B cell (primary cell): Measurements from ENCODE around the gene ADGRD2. TPM values are rescaled to one million over a fixed set of nuclear protein-coding genes. Genes with fewer than 3 reads are reported as not detected.

ENCODE experiments used
- ATAC-seq: fragments of 200-7000 bp; cut with Tn5 transposase; one replicate; pipeline ENCODE4 v1.10.0; 2021; ENCODE audit warnings: low read depth, mild to moderate bottlenecking, moderate number of reproducible peaks, moderate library complexity
- CTCF ChIA-PET: fragments of 350-600 bp; sonication (Branson Sonifier 250); formaldehyde crosslinking; loops from one replicate; lab custom pipeline; 2021; ENCODE audit warnings: antibody characterized with exemption, inconsistent platforms; lab: Charles Lee
- POLR2A ChIA-PET: fragments of 350-600 bp; sonication (Branson Sonifier 250); formaldehyde crosslinking; loops from one replicate; lab custom pipeline; 2021; ENCODE audit warnings: antibody characterized with exemption; lab: Charles Lee
- DNase-seq: peaks from one replicate; pipeline ENCODE4 v3.0.0; 2013
- H2AFZ ChIP-seq: 2 replicates; pipeline ENCODE4 v1.6.1; 2012; ENCODE audit warnings: mild to moderate bottlenecking, low read depth, low read length; ENCODE audit not compliant: insufficient read depth, poor library complexity, severe bottlenecking
- H3K27ac ChIP-seq, 2 donors: 1 replicate in 1 of 2; 2 replicates in 1 of 2; pipeline ENCODE4 v1.5.1; 2012 to 2013; ENCODE audit warnings: low read length in 2 of 2, mild to moderate bottlenecking in 2 of 2, moderate library complexity in 1 of 2
- H3K27me3 ChIP-seq, 4 experiments: fragments of 200-600 bp in 1 of 4; sonication (generic) in 1 of 4; replicated peaks in 1 of 4; 1 replicate in 2 of 4; 2 replicates in 2 of 4; pipeline versions ENCODE4 v1.6.1 to v1.7.0; 2013 to 2016; ENCODE audit warnings: low read length in 3 of 4, mild to moderate bottlenecking in 2 of 4, mixed read lengths in 1 of 4, moderate library complexity in 1 of 4; ENCODE audit not compliant: insufficient read depth in 4 of 4, control insufficient read depth in 3 of 4; ENCODE audit errors: control extremely low read depth in 1 of 4
- H3K36me3 ChIP-seq, 2 experiments: replicated peaks in 1 of 2; 1 replicate in 1 of 2; 2 replicates in 1 of 2; pipeline versions ENCODE4 v1.6.1 to v1.7.1; 2013; ENCODE audit warnings: low read length in 1 of 2; ENCODE audit not compliant: insufficient read depth in 2 of 2, control insufficient read depth in 1 of 2; ENCODE audit errors: control extremely low read depth in 1 of 2, extremely low read depth in 1 of 2
- H3K4me1 ChIP-seq, 2 donors: fragments of 200-600 bp in 1 of 2; sonication (generic) in 1 of 2; 1 replicate in 1 of 2; 2 replicates in 1 of 2; pipeline versions ENCODE4 v1.5.1 to v1.6.1; 2013 to 2017; ENCODE audit warnings: low read length in 2 of 2; ENCODE audit not compliant: control insufficient read depth in 2 of 2, insufficient read depth in 2 of 2
- H3K4me2 ChIP-seq: replicated peaks from 2 replicates; pipeline ENCODE3; 2012; ENCODE audit warnings: mild to moderate bottlenecking, low read depth, low read length; ENCODE audit not compliant: poor library complexity, severe bottlenecking
- H3K4me3 ChIP-seq, 5 experiments: fragments of 200-600 bp in 1 of 5; sonication (generic) in 1 of 5; 1 replicate in 3 of 5; 2 replicates in 2 of 5; pipeline versions ENCODE4 v1.5.1 to v1.7.0; 2011 to 2016; ENCODE audit warnings: low read length in 4 of 5, mild to moderate bottlenecking in 4 of 5, low read depth in 2 of 5, control low read depth in 1 of 5, moderate library complexity in 1 of 5; ENCODE audit not compliant: insufficient read depth in 1 of 5; ENCODE audit errors: control extremely low read depth in 1 of 5, extremely low read depth in 1 of 5
- H3K79me2 ChIP-seq: fragments of 200-600 bp; sonication (generic); one replicate; pipeline ENCODE4 v1.6.0; 2016; ENCODE audit warnings: low read length; ENCODE audit not compliant: control insufficient read depth, insufficient read depth
- H3K9ac ChIP-seq: fragments of 200-600 bp; sonication (generic); 2 replicates; pipeline ENCODE4 v1.6.1; 2017; ENCODE audit warnings: mild to moderate bottlenecking, low read length, moderate library complexity
- H3K9me3 ChIP-seq, 3 donors: one replicate each; pipeline versions ENCODE4 v1.6.1 to v1.7.1; 2013; ENCODE audit warnings: low read length in 2 of 3; ENCODE audit not compliant: control insufficient read depth in 2 of 3, insufficient read depth in 1 of 3; ENCODE audit errors: control extremely low read depth in 1 of 3
- H4K20me1 ChIP-seq: 2 replicates; pipeline ENCODE4 v1.6.0; 2012; ENCODE audit warnings: mild to moderate bottlenecking, low read length; ENCODE audit not compliant: insufficient read depth, control insufficient read depth, poor library complexity, severe bottlenecking
- H3K27ac Mint-ChIP-seq: one replicate; pipeline ENCODE4 v1.8.0; 2021; ENCODE audit warnings: mixed read lengths
- H3K27me3 Mint-ChIP-seq: one replicate; pipeline ENCODE4 v1.8.0; 2021; ENCODE audit warnings: mixed read lengths
- H3K4me1 Mint-ChIP-seq: one replicate; pipeline ENCODE4 v1.8.0; 2021; ENCODE audit warnings: mixed read lengths
- H3K4me3 Mint-ChIP-seq: one replicate; pipeline ENCODE4 v1.8.0; 2021; ENCODE audit warnings: mixed read lengths
- H3K9me3 Mint-ChIP-seq: one replicate; pipeline ENCODE4 v1.8.0; 2022; ENCODE audit warnings: mixed read lengths; ENCODE audit not compliant: insufficient read depth
- EZH2 ChIP-seq: IDR thresholded peaks from 2 replicates; pipeline ENCODE4 v1.6.1; 2012; ENCODE audit warnings: borderline replicate concordance, low read depth, mild to moderate bottlenecking, moderate library complexity, low read length; ENCODE audit not compliant: insufficient read depth, poor library complexity, severe bottlenecking
- WGBS: methylation state at CpG from one replicate; pipeline ENCODE4 v1.1.5; 2013; ENCODE audit warnings: missing lambda C conversion rate; ENCODE audit not compliant: insufficient coverage; 5-methylcytosine and 5-hydroxymethylcytosine counted together
- intact Hi-C: fragments of 100-400 bp; cut with micrococcal nuclease; formaldehyde crosslinking; loops from one replicate; pipeline ENCODE4 v1.10.0; 2022
- polyA plus RNA-seq: library from polyadenylated mRNA; depleted of rRNA; stranded (reverse); fragments of >200 nt; gene quantifications from 2 replicates; pipeline ENCODE4 v1.2.3, GENCODE V29; 2012
- total RNA-seq, 2 donors: library from RNA; stranded (reverse); fragments of 120-200 nt in 1 of 2; gene quantifications; 1 replicate in 1 of 2; 2 replicates in 1 of 2; pipeline versions ENCODE4 v1.2.3 to v1.2.4, GENCODE V29; 2013 to 2022
- TF ChIP-seq, protein P1 (sequence below): fragments of 200-600 bp; IDR thresholded peaks from one replicate; pipeline ENCODE4 v1.8.0; 2022; ENCODE audit warnings: antibody characterized with exemption, mild to moderate bottlenecking

Gene ADGRD2
- total and polyA plus RNA-seq, 2 donors (not counting 1 experiment from before 2014, with no cell fraction given), result not detected

DNA sequence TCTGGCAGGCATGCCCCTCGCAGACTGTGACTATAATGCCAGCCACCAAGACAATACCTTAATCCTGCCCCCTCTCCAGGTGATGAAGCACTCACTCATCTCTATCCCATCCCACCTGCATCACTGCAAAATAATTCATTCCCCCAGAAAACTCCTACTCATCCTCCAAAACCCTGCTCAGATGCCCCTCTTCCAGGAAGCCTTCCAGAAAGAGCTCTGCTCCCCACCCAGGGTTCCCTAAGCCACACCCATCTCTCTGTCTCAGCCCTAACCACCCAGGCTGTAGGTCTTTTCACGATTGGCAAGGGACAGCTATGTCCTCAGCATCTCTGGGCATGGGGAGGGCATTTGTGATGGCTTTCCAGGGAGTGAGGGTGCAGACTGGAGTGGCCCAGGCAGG, 39.8 kb downstream of the ADGRD2 start:
- 88% methylated on average over 2 of the region's 2 CpGs for WGBS
- POLR2A ChIA-PET, result no interaction called here

DNA sequence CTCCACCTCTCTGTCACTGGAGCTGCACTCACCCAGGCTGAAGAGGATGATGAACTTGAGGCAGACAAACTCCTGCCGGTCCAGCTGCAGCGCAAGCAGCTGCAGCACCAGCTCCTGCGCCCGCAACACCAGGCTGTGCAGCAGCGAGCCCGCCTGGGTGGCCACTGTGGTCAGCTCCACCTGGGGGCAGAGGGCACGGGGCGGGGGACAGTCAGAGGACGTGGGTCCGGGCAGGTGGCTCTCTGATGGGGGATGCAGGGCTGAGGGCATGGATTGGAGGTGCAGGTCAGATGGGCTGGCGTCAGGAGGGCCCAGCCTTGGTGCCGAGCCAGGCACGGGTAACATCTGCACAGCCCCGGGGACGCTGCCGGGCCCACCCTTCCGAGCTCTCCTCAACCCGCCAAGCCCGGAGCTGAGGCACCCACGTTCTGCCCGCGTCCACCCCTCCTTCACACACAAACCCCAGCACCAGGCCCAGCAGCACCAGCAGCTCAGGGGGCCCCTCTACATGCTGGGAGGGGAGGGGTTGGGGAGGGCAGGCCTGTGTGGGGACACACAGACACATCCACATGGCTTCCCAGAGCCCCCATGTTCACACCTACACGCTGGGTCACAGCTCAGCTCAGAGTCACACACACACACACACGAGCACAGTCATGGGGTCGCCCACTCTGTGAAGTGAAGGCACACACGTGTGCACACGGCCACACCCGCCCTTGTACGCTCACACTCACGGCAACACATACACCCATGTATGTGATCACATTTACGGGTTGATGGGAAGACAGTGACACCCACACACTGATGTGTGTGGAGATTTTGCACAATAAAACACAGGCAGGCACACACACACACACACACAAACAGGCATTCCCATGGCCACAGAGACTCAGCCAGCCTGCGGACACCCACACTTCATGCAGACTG, 41.1 kb downstream of the ADGRD2 start:
- peaks cover 4% of the 10 kb centered on the region for H3K4me1 Mint-ChIP-seq
- no peaks in the 10 kb centered on the region for H3K9me3 Mint-ChIP-seq
- no peak overlapping the region for H3K4me3 ChIP-seq
- no peak for TF ChIP-seq EZH2
- TF ChIP-seq, protein P1, sequence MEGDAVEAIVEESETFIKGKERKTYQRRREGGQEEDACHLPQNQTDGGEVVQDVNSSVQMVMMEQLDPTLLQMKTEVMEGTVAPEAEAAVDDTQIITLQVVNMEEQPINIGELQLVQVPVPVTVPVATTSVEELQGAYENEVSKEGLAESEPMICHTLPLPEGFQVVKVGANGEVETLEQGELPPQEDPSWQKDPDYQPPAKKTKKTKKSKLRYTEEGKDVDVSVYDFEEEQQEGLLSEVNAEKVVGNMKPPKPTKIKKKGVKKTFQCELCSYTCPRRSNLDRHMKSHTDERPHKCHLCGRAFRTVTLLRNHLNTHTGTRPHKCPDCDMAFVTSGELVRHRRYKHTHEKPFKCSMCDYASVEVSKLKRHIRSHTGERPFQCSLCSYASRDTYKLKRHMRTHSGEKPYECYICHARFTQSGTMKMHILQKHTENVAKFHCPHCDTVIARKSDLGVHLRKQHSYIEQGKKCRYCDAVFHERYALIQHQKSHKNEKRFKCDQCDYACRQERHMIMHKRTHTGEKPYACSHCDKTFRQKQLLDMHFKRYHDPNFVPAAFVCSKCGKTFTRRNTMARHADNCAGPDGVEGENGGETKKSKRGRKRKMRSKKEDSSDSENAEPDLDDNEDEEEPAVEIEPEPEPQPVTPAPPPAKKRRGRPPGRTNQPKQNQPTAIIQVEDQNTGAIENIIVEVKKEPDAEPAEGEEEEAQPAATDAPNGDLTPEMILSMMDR, result no peak
- H3K4me1 ChIP-seq, result peaks cover 0 to 6% of the 10 kb centered on the region in 2 donors
- intact Hi-C loops, result no loop called here
- no peak overlapping the region for H3K4me3 Mint-ChIP-seq
- no peaks in the 10 kb centered on the region for H4K20me1 ChIP-seq
- H3K9ac ChIP-seq, result no peak overlapping the region
- peaks cover 18% of the 10 kb centered on the region for H3K27me3 Mint-ChIP-seq
- no peaks in the 10 kb centered on the region for H3K36me3 ChIP-seq
- H3K9me3 ChIP-seq, result peaks cover 0 to 4% (median 0%) of the 10 kb centered on the region in 3 donors
- CTCF ChIA-PET, result no interaction called here
- no peaks in the 10 kb centered on the region for H3K27me3 ChIP-seq
- 94% methylated on average over 23 of the region's 32 CpGs for WGBS
- POLR2A ChIA-PET, result no interaction called here
- no peak overlapping the region for H3K4me2 ChIP-seq
- no peaks in the 10 kb centered on the region for H3K79me2 ChIP-seq
- no peak overlapping the region for H2AFZ ChIP-seq
- ATAC-seq (no peak), DNase-seq (no peak)
- no peak overlapping the region for H3K27ac ChIP-seq
- no peak overlapping the region for H3K27ac Mint-ChIP-seq

More for the DNA sequence above, 39.8 kb downstream of the ADGRD2 start:
- Histone ChIP-seq H4K20me1 (no peaks in the 10 kb centered on the region), H3K4me2 (no peak overlapping the region), H3K4me3 (no peak overlapping the region), H3K27me3 (no peaks in the 10 kb centered on the region), H2AFZ (no peak overlapping the region), H3K79me2 (no peaks in the 10 kb centered on the region), H3K4me1 (no peaks in the 10 kb centered on the region), H3K27ac (no peak overlapping the region), H3K9me3 (peaks cover 0 to 4% (median 0%) of the 10 kb centered on the region in 3 donors), H3K36me3 (no peaks in the 10 kb centered on the region), H3K9ac (no peak overlapping the region)
- no peak for DNase-seq
- H3K27me3 Mint-ChIP-seq, result peaks cover 15% of the 10 kb centered on the region
- CTCF ChIA-PET, result no interaction called here
- H3K4me1 Mint-ChIP-seq, result no peaks in the 10 kb centered on the region
- intact Hi-C loops, result no loop called here
- H3K9me3 Mint-ChIP-seq, result no peaks in the 10 kb centered on the region
- H3K27ac Mint-ChIP-seq, result no peak overlapping the region
- no peak for TF ChIP-seq EZH2
- TF ChIP-seq, protein P1, result no peak
- no peak overlapping the region for H3K4me3 Mint-ChIP-seq
- ATAC-seq, result no peak
